ENCODE data around the gene ANK2.
"Not testable (repeated sequence)": the region's sequence is repeated elsewhere in the genome, so short reads cannot be mapped to it uniquely, and the experiment has no call there.

Gene ANK2

DNA sequence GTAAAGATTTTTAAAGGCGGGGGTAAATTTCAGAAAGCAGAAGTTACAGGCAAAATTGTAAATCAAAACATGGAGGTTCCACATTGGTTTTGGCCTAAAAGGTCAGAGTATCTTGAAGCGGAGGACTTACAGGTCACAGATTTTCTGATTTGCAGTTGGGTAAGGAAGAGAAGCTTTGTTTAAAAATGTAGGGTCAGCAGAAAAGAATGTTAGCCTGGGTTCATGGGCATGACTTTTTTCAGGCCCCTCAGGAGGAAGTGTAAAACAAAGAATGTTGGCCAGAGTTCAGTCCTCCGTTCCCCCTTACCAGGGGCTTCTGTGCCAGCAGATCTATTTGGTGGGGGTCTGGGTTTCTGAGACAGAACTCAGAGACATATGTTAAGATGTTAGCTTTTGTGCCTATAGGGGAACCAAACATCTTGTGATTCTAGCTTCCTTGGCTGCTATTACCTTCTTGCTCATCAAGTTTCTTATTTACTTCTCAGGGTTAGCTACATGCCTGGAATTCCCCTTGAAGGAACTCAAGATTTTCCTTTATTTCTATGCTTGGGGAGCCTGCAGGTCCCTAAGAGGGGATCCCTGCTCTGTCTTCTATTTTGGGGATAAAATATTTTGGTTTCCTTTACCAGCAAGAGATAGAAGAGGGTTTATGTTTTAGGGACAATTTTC is 160.3 kb downstream of the ANK2 start:
- DNase-seq (ENCODE audit: low read depth in 2 of 2) = no peak

DNA sequence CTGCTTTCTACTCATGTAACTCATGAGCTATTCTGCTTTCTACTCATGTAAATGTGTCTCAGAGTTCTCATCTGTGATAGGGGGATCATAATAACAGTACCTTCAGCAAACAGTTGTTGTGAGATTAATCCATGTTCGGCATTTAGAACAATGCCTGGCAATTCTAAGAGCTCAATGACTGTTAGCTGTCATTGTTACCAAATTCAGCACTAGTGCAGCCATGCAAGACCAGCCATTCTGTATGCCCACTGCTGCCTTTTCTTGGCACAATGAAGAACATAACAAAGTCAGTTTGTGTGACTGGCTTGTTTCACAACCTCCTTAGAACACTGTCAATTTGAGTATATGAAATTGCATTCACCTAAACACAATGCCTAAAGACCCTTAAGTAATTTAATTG is 163.2 kb downstream of the ANK2 start:
- DNase-seq (ENCODE audit: low read depth in 2 of 2) = no peak

DNA sequence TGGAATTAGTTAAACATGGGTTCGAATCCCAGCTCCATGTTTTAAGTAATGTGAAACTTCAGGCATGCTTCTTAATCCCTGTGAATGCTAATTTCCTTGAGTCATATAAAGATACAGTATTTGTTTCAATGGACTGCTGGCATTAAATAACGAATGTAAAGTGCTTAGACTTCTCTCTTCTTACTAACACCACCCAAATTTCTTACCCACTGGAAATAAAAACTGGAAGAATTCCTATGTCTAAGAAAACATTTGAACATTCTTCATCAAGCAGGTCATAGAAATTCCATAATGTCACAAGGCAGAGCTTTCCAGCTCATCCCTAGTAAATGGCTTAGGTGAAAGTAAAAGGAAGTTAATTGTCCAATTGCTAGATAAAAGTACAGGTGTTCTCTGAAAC is 172.5 kb downstream of the ANK2 start:
- no peak for DNase-seq (ENCODE audit: low read depth in 2 of 2)

DNA sequence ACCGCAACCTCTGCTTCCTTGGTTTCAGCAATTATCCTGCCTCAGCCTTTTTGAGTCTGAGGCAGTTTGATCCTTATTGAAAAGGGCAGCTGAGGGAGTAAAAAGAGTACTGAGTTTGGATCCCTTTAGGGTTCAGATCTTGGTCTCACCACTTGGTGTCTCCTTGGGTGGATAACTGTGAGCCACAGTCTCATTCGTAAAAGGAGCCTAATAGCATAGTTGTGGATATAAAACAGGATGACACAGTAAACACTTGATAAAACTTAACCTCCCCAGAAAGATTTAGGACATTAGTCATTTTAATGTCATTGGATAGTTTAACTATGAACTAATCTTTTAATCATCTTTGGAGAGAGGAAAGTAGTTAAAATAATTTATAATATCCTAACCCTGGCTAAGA is 173.0 kb downstream of the ANK2 start:
- DNase-seq (ENCODE audit: low read depth in 2 of 2) = no peak

DNA sequence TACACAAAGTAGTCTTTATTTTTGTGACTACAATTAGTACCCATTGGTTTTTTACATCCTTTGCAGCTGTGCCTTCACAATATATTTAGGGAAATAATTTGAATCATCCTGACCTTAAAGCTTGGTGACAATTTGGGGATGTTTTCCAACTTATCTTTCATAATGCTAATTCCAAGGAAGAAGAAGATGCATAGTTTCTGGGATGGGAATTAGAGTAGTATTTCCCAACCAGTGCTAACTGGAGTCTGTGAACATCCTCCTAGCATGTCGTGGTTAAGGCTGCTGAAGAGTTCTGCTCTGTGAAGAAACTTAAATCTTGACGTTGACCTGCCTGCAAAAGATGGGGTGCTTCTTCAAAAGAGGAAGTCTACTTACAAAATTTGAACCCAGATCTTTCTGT is 173.5 kb downstream of the ANK2 start:
- no peak for DNase-seq (ENCODE audit: low read depth in 2 of 2)

DNA sequence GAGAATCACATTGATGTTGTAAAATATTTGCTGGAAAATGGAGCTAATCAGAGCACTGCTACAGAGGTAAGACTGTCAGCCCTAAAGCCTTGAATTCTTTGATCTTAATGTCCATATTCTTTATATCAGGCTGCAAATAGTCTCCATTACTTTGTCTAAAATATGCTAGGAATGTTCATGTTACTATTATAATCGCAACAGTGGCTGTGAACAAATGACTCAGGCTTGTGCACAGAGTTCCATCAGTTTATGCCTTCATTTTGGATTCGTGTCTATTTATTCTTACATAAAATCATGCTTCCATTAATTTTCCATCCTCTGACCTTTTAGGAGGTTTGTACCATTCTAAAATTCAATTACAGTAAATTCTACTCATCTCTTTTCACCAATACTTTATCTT is 182.7 kb downstream of the ANK2 start:
- no peak for DNase-seq (ENCODE audit: low read depth in 2 of 2)

DNA sequence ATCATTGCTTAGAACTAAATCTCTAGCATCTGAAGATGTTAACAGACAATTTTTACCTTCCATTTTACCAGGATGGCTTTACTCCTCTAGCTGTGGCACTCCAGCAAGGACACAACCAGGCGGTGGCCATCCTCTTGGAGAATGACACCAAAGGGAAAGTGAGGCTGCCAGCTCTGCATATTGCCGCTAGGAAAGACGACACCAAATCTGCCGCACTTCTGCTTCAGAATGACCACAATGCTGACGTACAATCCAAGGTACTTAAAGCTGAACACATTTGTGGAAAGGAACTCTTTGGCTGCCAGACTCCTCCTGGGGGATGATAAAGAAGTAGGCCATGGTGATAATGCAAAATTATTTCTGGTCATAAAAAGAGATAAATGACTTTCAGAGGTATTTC is 187.5 kb downstream of the ANK2 start:
- no peak for DNase-seq (ENCODE audit: low read depth in 2 of 2)

DNA sequence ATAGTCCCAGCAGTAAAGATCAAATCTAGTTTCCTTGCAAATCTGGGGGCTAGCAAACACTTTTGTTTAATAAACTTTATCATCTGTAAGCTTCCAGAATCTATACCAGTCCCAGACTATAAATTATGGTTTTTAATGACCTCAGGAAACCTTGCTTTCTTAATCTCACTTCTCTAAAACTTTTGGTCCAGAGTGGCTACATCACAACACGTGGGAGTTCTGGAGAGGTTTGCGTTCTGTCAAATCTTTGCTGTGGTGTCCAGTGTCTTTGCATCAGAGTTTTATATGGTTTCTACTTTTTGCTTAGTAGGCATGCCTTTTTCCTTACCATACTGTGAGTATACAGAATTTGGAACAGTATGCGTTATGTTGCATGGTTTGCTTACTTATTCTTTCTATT is 193.9 kb downstream of the ANK2 start:
- no peak for DNase-seq (ENCODE audit: low read depth in 2 of 2)

DNA sequence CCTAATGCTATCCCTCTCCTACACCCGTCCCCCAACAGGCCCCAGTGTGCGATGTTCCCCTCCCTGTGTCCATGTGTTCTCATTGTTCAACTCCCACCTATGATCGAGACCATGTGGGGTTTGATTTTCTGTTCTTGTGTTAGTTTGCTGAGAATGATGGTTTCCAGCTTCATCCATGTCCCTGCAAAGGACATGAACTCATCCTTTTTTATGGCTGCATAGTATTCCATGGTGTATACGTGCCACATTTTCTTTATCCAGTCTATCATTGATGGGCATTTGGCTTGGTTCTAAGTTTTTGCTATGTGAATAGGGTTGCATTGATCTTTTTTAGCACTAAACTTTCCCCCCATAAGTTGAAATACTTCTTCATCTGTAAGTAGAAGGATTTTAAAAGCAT is 195.3 kb downstream of the ANK2 start:
- DNase-seq (ENCODE audit: low read depth in 2 of 2) = not testable (repeated sequence)

DNA sequence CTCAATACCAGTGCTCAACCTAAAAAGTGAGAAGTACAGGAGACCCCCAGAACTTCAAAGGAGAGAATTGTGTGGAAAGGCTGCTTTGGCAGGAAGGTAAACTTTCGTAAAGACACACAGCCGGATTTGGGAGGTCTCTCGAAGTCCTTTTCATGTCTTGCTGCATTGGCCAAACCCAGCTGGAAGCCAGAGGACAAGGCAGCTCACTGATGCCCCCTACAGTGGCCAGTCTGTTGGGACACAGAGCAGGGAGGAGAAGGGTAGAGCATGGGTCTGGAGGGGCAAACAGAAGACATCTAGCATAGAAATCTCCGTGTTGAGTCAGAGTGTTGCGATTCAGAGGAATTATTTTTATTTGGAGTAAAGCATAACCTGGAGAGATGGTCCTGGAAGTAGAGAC is 198.9 kb downstream of the ANK2 start:
- DNase-seq (ENCODE audit: low read depth in 2 of 2) = no peak

DNA sequence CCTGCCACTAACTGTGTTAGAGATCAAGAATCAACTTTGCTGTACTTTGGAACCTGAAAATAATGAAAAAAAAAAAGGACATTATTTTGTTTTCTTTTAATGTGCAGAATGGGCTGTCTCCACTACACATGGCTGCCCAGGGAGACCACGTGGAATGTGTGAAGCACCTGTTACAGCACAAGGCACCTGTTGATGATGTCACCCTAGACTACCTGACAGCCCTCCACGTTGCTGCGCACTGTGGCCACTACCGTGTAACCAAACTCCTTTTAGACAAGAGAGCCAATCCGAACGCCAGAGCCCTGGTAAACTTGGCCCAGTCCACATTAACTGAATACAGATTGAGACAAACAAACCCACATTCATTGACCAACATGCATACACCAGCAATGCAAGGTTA is 206.2 kb downstream of the ANK2 start:
- no peak for DNase-seq (ENCODE audit: low read depth in 2 of 2)

DNA sequence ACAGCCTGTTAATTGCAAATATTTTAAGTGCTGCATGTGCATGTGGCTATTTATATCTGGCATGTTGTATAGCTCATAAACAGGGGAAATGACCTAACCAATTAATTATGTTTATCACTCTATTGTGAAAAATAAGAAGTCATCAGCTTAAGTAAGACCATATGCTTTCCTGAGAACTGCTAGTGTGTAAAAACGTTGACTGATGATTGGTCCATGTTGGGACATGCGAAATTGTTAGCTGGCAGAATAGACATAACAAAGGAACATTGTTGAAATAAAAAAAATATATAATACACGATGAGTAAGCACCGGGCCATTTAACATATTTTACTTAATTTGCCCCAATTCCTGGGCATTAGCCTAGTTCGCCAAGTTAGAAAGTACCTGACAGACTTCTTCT is 207.5 kb downstream of the ANK2 start:
- DNase-seq (ENCODE audit: low read depth in 2 of 2) = no peak

DNA sequence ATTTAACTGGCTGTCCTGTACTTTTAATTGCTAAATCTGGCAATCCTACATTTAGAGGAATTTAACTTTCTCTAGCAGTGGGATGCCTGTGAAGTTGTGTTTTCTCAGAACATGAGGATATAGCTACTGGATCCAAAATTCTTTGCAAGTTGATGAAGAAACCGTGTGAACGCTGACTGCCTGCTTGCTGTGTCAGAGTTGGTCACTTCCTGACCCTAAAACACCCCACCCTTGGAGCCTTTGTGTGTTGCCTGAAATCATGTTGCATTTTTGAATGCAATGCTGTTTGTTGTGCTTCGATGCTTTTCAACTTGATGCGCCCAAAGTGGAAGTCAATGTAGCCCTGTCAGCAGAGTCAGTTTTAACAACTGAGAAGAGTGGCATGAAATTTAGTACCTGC is 211.2 kb downstream of the ANK2 start:
- no peak for DNase-seq (ENCODE audit: low read depth in 2 of 2)

DNA sequence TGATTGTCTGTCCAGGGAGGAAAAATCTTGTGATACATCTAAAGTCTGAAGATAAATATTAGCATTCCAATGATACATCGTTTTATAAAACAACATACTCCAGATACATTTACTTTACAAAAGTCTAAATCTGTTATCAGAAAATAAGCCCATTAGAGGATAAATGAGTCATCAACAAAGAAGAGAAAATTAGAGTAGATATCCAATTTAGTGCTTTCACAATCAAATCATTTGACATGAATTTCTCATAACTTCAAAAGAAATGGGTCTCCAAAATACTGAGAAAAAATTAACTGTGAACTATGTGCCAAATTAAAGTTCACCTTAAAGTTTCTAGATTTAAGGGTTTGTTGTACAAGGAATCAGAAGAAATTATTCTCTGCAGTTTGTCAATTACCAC is 213.8 kb downstream of the ANK2 start:
- no peak for DNase-seq (ENCODE audit: low read depth in 2 of 2)

DNA sequence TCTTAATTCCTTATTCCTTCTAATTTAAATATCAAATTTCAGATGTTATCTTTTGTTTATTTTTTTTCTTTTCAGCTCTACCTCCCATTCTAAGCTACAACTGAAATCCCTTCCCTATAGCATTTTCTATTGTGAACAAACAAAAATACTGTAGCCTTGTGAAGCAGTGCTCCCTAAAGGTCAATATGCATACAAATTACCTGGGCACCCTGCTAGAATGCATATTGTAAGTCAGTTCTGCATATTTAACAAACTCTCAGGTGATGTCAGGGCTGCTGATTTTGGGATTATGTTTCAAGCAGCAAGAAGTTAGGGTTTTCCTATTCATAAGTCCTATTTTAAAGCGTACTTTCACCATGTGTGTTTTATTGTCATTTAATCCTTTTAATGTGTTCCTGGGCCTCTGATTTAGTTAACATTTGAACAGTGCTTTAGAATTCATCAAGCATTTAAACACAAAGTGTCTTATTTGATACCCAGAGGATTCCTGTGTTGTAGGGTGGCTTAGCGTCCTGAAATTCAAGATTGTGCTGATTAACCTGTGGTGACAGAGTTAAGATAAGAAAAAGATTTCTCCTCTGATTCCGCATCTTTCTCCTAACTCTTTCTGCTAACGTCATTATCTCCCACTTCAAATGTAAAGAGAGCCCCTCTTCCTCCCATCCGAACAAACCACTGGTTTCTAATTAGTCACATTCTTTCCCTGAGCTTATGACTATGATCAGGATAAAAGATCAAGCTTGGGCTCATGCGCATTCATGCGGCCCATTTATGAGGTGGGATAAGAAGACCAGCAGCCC is 221.3 kb downstream of the ANK2 start:
- DNase-seq (ENCODE audit: low read depth in 2 of 2) = no peak

DNA sequence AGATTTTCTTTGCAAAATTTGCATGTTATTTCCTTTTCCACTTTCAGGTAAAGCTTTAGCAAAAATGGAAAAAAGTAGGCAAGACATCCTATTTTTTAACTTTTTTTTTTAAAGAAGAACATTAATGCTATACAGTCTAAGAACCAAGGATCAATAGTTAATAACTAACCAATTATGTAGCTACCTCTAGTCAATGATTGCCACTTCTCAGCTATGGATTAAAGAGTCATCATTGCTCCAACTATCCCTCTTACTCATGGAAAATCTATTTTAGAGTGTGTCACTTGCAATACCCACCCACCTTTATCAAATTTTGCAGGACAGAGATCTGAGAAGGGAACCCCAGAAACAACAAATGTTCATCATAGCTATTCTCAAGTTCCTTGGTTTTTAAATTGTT is 223.1 kb downstream of the ANK2 start:
- DNase-seq (ENCODE audit: low read depth in 2 of 2) = no peak

DNA sequence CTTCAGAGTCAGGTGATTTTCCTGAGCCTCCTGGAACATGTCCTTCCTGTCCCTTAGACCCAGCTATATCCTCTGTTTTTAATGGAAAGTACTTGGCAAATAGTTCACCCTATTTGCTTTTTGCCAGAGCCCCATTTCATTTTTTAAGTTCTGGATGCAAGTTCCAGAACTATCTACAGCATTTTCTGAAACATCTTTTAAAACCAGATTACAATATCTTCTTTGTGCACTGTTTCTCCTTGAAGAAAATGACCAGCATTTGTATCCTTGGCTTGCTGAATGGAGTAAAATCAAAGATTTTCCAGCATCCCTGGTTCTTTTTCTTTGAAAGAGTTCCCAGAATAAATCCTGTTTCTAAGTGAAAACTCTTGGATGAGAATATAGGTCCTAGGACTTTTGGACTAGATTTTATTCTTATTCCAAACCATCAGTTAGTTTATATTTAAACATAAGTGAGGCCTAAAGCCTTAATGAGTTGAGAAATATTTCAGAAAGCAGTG is 224.3 kb downstream of the ANK2 start:
- DNase-seq (ENCODE audit: low read depth in 2 of 2) = no peak

DNA sequence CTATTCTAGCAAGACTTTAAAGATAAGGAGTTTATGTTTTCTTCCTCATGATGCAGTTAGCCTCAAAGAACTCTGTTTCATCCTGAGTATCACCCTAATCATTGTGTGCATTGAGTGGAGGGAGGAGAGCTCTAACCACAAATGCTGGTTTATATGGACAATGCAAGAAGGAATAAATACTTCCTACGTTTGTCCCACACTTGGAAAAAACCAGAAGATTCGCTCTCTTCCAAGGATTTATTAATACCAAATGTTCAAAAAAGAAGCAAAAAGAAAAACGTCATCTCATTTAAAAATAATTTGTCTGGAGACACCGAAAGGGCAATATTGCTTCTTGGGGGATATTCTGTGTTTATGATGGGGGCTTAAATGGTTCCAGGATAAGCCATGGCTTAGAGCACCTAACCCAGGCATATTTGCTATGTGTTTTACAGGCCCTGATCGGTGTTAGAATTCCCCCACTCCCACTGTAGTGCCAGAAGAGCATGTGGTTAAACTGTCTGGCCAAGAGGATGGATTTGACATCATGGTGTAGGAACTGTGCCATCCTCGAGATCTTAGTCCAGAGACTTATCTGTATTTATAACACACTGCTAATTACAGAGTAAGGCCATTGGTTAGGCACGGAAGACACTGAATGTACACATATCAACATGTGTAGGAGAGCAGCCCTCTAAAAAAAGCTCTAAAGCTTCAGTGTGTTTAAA is 227.2 kb downstream of the ANK2 start:
- DNase-seq (ENCODE audit: low read depth in 2 of 2) = no peak

DNA sequence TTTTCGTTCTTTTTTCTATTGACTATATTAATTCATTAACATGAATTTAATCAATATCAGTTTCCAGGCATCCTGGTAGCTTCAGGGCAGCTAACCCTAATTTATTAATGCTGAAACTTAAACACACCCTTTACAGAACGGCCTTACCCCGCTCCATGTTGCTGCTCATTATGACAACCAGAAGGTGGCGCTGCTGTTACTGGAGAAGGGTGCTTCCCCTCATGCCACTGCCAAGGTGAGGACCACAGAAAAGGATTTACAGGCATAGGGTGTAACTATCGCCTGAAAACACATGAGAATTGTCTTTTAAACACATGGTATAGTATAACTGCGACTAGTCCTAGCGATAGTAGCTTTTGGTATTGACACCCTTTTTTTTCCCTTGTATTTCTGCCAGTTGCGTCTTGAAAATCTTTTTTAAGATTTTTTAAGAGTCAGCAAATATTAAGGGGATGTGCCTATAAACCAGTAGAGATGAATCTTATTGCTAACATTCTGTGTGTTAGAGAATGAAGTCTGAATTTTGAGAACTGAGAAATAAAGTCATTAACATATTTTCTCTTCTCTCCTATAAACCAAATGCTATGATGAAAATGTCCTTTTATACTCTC is 229.0 kb downstream of the ANK2 start:
- DNase-seq (ENCODE audit: low read depth in 2 of 2) = peak; percentile 26 to 37

DNA sequence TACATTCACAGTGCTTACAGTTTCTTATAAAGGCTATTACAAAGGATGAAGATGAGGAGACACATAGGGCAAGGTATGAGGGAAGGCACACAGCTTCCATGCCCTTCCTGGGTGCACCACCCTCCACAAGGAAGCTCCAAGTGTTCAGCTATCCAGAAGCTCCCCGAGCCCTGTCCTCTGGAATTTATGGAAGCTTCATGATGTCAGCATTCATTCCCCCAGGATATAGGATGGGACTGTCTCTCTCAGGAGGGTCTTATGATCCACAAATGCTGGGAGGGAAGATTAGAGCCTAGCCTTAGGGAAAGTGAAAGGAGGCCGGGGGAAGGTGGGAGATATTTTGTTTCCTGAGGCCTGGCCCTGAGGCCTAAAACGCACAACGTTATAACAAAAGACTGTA is 236.0 kb downstream of the ANK2 start:
- DNase-seq (ENCODE audit: low read depth in 2 of 2) = no peak

DNA sequence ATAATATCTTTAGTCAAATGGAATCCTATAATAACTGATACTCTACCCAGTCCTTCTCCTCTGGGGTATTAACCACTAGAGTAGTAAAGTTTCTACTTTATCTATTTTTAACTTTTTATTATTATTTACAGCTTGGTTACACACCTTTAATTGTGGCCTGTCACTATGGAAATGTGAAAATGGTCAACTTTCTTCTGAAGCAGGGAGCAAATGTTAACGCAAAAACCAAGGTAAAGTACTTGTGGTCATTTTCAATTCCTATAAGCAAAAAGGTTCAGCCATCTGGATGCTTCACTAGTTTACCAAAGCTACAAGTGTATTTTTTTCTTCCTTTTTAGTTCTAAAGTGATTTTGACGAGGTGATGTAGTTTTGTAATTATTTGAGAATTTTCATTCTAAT is 238.8 kb downstream of the ANK2 start:
- no peak for DNase-seq (ENCODE audit: low read depth in 2 of 2)

DNA sequence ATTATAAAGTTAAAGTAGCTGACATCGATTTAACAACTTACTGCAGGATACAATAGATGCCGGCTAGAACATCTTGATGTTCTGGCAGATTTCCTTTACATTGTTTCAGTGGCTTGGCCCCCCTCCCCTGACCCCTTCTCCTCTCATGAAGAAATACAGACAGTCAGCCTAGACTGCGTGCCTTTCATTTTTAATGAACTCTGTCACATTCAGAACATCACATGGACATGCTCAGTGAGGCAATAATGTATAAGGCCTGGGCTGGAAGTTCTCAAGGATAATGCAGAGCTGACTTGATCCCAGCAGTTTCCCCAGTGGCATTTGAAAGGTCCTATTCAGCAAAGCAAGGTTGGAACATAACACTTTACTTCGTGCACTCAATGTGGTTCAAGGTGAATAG is 239.2 kb downstream of the ANK2 start:
- no peak for DNase-seq (ENCODE audit: low read depth in 2 of 2)

Data from stimulated activated CD4-positive, alpha-beta T cell treated with anti-CD3 and anti-CD28 coated beads, Interleukin-1b, Interleukin-23, amount 100 ng/mL, for 4 hours (primary cell).